Measurements from ENCODE around the gene BABAM2.

Gene BABAM2

DNA sequence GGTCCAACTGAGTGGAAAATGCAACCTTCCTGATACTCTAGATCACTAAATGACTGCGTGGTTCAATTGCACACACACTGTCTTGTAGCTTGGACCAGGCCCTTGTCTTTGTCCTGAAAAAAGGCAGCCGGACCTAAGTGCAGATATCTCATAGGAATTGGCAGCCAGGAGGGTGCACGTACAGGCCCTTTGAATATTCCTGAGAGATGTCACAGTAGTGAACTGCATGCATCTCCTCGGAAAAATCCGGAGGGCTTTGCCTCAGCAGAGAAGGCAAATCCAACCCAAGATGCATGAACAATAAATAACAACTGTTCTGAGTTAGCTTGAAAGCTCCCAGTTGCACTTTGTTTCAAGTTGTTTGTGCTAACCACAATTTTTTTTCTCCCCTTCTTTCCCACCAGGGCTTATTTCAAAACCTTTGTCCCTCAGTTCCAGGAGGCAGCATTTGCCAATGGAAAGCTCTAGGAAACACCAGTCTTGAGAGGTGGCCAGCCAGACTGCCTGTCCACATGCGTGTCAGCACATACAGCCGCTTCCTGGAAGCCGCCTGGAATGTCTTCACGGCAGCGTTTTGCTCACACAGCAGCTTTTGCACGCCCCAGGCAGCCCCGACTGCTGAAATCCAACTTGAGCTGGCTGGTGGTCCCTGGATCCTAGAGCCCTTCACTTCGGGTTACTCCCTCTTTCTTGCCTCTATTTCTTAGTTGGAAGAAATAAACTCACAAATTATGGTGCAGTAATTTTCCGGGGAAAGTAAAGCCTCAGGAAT is 447.7 kb downstream of the BABAM2 start:
- no peak for DNase-seq

DNA sequence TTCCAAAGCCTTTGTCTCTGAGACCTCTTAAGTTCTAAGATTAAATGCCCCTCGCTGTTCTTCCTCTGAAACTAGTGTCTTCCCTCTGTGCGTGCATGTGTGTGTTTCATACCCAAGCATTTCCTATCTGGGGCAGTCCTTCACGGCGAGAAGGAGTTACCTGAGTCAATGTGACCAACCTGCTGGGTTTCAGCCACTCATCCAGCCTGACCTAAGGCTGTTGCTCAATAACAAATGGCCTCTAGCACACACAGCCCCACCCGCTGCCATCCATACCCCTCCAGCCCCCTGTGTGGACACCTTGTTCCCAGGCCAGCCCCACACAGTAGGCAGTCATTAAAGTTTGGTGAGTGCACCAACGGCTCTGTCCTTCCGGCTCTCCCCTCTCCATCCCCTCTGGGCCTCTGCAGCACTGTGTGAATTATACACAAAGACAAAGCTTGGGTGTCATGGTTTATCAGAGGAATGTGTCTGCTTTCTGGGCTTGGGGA is 448.3 kb downstream of the BABAM2 start:
- no peak for DNase-seq

DNA sequence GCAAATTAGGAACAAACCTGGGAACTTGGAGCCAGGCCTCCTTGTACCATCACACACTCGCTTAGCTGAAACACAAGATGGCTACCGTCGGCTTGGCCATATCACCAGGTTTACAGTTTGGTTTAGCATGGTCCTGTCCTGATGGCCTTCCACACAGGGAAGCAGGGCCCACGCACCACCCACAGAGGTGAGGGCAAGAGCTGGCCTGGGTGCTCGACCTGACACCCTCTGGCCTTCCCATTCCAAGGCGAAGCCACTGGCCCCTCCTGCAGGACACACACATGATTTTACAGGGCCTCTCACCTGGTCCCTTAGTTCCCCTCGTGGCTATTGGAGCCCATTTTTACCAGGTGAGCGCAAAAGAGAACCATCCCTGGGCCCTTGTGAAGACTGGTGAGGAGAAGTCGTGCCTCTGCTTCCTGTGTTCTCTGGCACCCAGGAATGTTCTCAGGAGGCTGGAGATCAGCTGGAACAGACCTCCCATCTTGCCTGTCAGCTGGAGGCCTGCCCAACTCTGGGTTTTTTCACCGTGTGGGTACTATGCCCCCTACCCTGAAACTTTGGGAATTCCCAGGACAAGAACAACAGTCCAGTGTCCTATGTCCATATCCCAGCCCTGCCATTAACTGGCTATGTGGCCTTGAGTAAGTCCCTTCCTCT is 449.1 kb downstream of the BABAM2 start:
- no peak for DNase-seq

DNA sequence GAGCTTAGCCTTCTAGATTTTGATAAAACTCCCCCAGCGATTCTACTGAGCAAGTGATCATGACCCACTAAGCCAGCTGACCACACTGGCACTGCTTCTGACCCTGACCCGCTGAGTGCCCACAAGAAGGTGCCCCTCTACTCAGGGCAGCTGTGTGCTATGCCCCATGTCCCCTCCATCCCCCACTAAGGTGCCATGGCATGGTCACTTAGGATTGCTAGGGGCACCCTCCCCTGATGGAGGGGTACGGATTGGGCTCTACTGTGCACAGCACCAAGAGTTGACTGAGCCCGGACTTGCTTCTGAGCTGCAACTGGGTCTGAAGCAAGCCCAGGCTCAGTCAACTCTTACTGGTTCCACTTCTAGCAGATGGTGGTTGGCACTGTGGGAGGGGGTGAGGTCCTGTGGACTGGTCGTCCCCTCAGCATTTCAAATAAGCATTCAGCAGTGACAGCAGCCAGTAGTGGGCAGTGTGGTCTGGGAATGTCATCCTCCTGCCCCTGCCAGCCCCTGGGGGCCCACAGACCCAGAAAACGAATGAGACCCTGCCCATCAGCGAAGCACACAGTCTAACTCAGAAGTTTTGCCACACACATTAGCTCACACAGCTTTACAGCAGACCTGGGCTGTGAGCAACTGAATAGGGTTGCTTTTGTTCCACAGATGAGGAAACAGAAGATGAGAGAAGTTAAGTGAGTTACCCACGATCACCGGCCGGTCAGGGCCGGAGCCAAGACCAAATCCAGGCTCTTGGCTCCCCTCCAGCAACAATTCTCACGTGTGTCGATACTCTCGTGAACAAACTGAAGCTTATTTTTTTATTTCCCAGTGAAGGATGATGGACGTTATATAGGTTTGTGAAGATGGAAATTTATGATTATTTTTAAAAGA is 450.0 kb downstream of the BABAM2 start:
- no peak for DNase-seq

DNA sequence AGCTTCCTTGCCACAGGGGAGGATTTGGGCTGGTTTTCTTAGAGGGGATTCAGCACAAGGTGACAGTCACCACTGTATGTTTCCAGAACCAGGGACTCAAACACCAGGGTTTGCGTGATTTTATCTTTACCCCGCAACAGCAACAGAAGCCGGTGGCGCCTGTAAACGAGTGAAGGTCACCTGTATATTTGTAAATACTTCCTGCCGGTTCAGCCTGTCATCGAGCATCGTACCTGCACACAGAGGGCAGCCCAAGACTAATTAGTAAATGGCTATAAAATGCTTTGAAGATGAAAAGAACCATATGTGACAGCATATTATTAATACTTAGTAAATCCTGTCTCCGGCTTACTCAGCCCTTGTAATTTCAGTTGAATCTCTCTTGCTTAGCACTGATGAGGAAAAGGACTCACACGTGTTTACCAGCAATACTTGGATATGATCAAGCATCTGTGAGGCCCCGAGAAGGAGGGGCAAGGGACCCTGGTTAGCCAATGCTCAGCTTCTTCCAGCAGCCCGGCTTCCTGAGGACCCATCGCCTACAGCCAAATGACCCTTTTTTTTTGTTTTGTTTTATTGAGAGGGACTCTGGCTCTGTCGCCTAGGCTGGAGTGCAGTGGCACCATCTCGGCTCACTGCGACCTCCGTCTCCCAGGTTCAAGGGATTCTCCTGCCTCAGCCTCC is 450.8 kb downstream of the BABAM2 start:
- no peak for DNase-seq

DNA sequence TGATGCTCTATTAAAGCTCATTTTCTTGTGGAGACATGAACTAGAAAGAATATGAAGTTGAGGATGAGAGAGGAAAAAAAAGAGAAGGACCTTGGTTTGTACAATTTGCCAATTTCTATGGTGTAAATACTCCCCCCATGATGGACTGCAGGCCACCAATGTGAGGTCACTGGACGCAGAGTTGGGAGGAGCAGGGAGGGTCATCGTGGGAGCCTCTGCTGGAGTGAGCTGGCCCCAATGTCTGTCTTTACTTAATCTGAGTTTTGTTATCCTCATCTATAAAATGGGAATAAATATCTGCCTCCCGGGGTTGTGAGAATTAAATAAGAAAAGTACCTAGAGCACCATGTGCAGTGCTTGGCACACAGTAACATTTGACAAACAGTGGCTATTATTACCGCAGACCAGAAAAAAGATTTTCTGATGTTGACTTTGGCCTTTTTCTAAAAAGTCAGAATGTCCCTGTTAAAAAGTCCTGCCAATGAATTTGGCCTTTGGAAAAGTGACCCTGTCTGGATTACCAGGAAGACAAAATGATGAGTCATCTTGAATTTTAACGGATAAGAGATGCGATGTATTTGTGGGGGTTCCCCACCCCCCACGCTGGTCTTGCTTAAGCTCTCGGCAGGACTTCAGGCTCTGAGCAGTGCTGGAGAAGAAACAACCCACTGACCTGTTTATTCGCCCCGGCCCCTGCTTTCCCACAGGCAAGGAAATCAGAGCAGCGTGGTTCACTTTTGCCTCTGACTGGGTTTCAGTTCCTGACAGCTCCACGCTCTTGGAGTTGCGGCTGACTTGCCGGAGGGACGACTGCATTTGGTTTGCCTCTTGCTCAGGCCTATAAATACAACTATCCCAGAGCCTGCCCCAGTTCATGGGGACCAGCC is 451.8 kb downstream of the BABAM2 start:
- no peak for DNase-seq

DNA sequence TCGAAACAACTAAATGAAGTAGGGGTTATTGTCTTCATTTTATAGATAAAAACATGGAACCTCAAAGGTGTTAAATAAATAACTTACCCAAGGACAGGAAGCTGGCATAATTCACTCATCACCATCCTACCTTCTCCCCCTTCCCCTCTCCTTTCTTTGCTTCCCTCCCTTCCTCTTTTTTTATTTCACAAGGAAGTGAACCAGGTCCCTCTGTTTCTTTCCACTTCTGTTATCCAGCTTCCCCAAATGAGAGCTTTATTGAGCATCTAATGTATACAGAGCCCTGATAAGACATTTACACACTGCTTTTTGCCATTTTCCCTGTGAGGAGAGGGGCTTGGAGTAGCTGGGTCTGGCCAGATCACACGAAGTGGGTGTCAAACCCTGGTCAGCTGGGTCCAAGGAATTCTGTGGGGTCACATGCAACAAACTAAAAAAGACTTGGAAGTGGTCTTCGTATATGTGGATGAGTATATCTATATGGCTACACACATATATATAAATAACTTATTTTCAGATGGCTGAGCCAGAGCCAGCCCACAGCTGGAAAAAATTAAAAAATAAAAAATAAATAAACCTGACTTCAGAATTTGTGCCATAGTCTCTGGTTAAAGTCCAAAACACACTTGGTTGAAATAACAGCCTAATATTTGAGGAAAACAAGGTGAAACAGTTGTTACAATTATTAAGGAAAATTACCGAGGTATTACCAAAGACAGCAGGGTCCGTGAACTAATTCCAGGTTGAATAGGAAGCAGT is 452.8 kb downstream of the BABAM2 start:
- no peak for DNase-seq

DNA sequence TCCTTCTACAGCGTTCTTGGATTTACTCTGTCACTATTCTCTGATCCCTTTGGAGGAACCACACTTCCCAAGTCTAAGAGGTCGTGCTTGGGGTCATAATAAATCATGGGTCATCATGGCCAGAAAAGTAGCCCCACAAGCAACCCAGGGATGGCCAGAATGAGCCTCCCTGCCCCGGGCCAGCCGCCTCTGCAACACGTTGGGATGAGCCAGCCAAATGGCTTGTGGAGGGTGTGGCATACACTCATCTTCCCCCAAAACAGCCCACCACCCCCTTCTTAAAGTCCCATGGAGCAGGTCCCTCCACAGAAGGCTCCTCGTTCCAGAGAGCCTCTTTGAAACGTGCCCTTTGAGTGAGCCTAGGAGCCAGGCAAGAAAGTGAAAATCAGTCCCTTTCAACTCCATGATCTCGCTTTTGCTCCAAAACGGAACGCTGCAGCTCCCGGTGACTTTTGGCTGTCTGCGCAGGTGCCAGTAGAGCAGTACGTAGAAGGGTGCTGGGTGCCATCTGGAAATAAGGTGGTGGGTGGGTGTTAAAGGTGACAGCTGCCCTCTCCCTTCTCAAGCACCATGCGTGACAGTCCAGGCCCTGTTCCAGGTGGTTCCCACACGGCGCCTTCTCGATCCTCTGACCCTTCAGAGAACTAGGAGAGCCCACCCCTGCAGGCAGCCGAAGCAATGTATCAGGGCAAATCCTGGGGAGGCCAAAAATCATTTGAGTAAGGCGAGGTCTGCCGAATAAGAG is 453.6 kb downstream of the BABAM2 start:
- no peak for DNase-seq

DNA sequence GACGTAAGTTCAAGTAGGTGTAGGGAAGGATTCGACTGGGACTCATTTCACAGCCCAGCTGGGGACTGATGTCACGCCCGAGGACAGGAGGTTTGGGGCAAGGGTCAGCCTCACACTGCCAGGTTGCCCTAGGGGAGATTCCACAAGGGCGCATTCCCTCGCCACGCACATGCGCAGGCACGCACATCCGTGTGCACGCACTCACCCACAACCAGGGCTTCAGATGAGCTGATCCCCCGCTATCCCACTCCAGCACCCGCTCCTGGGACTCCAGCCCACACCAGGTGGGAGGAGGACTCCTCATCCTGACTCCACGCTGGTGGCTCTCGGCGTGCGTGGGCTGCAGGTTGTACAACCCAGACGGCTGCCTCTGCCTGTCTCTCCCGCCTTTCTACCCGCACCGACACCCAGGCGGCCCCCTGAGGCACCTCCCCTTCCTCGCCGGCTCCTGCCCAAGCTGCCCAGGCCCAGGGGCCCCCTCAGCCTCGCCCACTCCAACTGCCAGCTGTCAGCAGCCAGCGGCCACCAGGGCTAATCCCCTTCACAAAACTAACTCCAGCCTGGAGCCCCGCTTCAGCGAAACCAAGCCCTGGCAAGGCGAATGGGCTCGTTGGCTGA is 454.3 kb downstream of the BABAM2 start:
- DNase-seq, result no peak

DNA sequence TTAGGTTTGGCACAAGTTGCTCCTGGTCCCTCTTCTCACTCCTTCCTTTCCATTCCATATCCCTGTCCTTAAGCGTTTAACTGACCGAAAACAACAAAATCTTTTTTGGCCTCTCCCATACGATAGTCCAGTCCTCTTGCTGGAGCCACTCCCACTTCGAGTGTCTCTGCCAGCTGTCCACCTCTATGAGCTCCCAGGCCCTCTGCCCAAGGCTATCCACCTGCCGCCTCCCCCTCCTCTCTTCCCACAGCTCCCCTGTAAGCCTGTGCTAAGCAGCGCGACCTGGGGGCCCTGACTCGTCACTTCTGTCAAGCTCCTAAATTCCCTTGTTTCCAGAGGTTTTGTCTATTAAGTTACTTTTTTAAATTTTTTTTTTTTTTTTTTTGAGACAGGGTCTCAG is 455.1 kb downstream of the BABAM2 start:
- DNase-seq, result no peak

DNA sequence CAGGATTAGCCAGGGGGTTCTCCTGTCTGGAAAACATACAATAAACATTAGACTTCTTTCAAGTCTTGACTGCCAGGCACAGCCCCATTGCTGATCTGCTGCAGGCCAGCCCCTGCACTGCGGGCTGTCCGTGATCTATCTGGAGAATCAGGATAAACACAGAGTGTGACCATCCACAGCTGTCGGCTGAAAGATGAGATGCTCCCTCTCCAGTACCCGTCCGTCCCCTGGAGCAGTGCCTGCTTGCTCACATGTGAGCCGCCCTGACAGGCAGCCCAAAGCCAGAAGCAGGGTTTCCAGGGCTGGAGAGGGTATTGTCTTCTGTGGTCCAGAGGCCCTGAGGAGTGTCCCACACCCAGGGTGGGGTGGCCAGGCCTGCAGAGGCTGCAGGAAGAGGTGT is 456.1 kb downstream of the BABAM2 start:
- DNase-seq, result no peak

DNA sequence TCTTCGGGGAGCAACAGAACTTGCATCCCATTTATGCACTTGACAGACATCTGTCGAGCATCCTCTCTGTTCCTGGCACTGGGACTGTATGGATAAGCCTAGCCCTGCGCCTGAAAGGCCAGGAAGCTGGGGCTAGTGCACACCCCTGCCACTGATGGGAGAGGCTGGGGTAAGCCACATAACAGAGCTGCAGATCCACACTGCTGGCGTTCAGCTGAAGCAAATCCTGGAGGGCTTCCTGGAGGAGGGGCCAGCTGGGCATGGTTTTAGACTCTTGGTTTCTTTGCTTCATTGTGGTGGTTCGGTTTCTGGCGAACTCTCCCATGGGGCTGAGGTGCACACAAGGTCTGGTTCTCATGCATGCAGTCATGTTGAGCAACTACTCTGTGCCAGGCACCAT is 456.7 kb downstream of the BABAM2 start:
- no peak for DNase-seq

DNA sequence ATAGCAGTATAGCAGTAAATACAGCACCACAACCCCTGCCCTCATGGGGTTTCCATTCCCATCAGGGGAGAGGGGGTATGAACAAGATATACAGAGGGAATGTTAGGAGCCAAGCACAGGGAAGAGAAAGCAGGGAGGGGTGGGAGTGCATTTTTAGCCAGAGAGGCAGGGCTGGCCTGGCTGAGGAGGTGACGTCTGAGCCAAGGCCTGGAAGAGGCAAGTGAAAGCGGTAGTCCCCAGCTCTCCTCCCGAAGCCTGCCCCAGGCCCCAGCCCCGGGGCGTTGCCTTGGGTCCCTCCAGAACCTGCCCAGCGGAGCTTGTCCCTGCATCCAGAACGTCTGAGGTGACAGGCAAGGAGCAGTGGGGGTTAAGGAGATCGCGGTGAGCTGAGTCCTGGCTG is 457.1 kb downstream of the BABAM2 start:
- no peak for DNase-seq

DNA sequence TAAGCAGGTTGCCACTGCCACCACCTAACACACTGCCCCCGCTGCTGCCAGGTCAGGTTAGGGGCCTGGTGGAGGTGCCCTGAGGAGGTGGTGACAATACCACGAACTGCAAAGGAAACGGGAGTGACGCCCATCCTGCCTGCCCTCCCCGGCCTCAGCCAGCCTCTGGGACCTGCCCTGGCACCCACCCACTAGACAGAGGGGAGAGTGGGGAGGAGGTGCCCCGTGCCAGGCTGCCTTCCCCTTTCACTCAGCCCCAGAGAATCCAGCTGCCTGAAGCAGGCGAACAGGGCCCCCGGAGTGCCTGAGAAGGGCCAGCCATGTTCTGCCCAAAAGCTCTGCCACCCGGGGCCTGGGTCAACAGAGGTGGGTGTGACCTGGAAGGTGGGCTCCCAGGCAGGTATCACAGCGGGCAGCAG is 457.6 kb downstream of the BABAM2 start:
- DNase-seq, result no peak

DNA sequence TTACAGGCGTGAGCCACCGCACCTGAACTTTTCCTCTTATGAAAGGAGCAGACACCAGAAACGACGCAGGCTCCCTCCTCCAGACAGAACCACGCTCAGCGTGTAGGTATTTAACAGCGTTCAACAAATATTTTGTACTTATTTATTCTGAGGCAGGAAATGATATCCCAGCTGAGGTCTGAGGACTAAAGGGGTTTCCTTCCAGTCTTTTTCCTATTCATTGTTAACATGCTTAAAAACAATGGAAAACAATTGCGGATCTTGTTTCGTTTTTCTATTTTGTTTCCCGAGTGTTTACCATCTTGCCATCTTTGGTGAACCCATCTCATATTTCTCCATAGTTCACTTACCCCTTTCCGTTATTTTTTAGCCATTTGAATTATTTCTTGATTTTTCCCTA is 458.4 kb downstream of the BABAM2 start:
- no peak for DNase-seq

DNA sequence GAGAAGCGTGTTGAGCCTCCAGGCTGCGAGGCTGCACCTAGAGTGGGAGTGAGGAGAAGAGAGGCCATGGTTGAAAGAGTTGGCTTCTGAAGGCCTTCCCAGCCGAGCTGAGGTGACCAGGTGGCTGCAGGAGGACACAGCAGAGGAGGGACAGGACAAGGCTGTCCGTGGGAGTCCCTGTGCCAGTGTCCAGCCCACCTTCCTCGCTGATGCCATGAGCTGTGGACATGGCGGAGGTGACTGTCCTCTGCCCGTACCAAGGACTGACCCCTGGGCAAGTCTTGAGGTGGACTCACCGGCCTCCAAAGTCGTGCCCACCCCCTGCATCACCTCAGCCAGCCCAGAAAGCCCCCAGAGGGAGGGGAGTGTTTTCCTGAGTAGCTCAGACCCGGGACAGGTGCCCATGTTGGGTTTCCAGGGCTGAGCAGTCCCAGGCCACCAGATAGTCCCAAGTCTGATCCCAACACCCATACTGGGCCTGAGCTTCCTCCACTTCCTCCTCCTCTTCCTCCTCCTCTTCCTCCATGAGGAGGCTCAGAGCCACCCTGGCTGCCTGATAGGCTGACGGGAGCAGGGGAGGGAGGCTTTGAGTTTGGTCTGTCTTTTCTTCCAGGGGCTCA is 459.1 kb downstream of the BABAM2 start:
- DNase-seq, result no peak

DNA sequence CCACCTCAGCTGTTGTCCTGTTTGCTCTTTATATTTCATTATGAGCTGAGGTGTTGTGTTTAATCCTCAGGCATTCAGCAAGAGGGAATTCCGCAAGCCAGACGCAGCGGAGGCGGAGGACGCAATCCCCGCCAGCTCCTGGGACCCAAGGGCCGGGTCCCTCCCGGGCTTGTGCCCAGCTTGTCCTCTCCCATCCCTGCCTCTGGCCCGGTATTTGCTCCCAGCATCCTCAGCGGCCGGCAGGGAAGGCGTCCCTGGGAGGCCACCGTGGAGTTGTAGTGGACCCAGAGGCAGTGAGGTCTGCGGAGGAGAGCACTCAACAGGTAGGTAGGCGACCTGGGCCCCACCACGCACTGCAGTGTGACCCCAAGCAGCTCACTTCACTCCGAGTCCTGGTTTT is 459.7 kb downstream of the BABAM2 start:
- no peak for DNase-seq

DNA sequence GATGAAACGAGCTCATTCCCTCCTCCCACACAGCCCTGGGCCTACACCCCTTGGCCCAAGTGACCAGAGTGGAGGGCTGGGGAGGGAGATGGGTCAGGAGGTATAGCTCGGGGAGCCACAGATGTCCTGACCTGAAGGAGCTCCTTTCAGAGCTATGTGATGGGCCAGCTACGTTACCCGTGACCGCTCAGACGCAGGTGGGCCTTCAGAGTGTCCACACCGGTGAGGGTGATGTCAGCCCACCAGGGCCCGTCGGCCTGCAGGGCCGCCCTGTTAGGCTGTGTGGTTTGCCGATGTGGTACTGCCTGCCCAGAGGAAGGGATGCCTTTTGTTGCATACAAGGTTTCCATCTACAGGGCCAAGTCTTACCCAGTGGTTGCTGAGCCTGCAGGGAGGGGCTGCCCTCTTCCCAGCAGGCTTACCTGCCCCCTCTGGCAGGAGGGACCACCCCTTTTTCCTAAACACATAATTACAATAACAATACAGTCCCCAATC is 460.3 kb downstream of the BABAM2 start:
- DNase-seq, result no peak

DNA sequence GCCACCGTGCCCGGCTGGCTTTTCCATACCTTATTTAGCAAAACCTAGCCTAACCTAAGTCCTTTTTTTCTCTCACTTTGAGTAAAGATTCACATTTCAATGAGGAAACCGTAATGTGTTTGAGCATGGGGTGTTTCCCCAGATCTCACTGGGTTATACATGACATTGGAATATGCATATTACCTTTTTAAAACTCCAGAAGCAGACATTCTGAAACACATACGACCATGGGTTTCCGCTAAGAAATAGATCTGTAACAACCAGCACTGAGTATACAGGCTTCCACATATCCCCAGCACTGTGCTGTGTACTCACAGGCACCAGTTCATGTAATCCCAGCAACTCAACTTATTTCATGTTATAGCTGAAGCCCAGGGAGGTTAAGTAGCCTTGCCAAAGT is 461.1 kb downstream of the BABAM2 start:
- no peak for DNase-seq

Data from NCI-H2029 treated with DMSO at 0.1 percent for 48 hours (cell line).